PC-9 (cell line): ENCODE results near the gene ACSL3. TPM values are rescaled to one million over a fixed set of nuclear protein-coding genes. Genes with fewer than 3 reads are reported as not detected.

Experiments
- BruUV-seq: library from RNA; stranded (reverse); fragments of 400-500 nt; replicated peaks from 2 replicates; lab custom pipeline; 2021; lab: Mats Ljungman, UMichigan
- CTCF ChIA-PET: fragments of 300-600 bp; sonication (Branson Sonifier 250); formaldehyde crosslinking; loops from one replicate; lab custom pipeline; 2022; ENCODE audit warnings: antibody characterized with exemption; lab: Charles Lee
- POLR2A ChIA-PET: fragments of 300-600 bp; sonication (Branson Sonifier 250); formaldehyde crosslinking; loops from one replicate; lab custom pipeline; 2022; ENCODE audit warnings: antibody characterized with exemption; ENCODE audit not compliant: unreplicated experiment; lab: Charles Lee
- DNase-seq, 2 experiments: peaks; one replicate each; pipeline versions ENCODE4 v3.0.0 to v3.0.0-alpha.2; 2015 to 2022; ENCODE audit warnings: mixed read lengths in 1 of 2
- H2AFZ ChIP-seq: fragments of 200-600 bp; sonication (generic); 2 replicates; pipeline ENCODE4 v1.8.1; 2017; ENCODE audit warnings: antibody characterized with exemption
- H3F3A ChIP-seq: fragments of 200-600 bp; sonication (generic); 2 replicates; pipeline ENCODE4 v1.8.1; 2017; ENCODE audit warnings: antibody characterized with exemption, mild to moderate bottlenecking, low read depth; ENCODE audit not compliant: insufficient read depth
- H3K27ac ChIP-seq: fragments of 200-600 bp; sonication (generic); 2 replicates; pipeline ENCODE4 v1.6.1; 2016; ENCODE audit warnings: mixed run types
- H3K27me3 ChIP-seq: fragments of 200-600 bp; sonication (generic); 2 replicates; pipeline ENCODE4 v1.6.1; 2016; ENCODE audit warnings: low read depth, mixed run types; ENCODE audit not compliant: insufficient read depth
- H3K36me3 ChIP-seq: fragments of 200-600 bp; sonication (generic); 2 replicates; pipeline ENCODE4 v1.6.1; 2016; ENCODE audit warnings: low read depth, mixed run types
- H3K4me1 ChIP-seq: fragments of 200-600 bp; sonication (generic); replicated peaks from 2 replicates; pipeline ENCODE4 v1.6.1; 2016; ENCODE audit warnings: mixed run types; ENCODE audit not compliant: insufficient read depth
- H3K4me2 ChIP-seq: fragments of 200-600 bp; sonication (generic); 2 replicates; pipeline ENCODE4 v1.6.1; 2017; ENCODE audit warnings: mixed run types
- H3K4me3 ChIP-seq: fragments of 200-600 bp; sonication (generic); 2 replicates; pipeline ENCODE4 v1.6.1; 2016; ENCODE audit warnings: mixed run types
- H3K79me2 ChIP-seq: fragments of 200-600 bp; sonication (generic); 2 replicates; pipeline ENCODE4 v1.6.1; 2017; ENCODE audit warnings: low read depth, mixed run types
- H3K9me2 ChIP-seq: fragments of 200-600 bp; sonication (generic); 2 replicates; pipeline ENCODE4 v1.8.1; 2017; ENCODE audit warnings: mild to moderate bottlenecking; ENCODE audit not compliant: insufficient read depth
- H3K9me3 ChIP-seq: fragments of 200-600 bp; sonication (generic); 2 replicates; pipeline ENCODE4 v1.8.1; 2016; ENCODE audit warnings: low read depth; ENCODE audit not compliant: insufficient read depth
- H4K20me1 ChIP-seq: fragments of 200-600 bp; sonication (generic); 2 replicates; pipeline ENCODE4 v1.8.1; 2017; ENCODE audit not compliant: insufficient read depth
- EZH2 ChIP-seq: fragments of 200-600 bp; sonication (generic); IDR thresholded peaks from 2 replicates; pipeline ENCODE4 v1.8.0; 2017; ENCODE audit warnings: antibody characterized with exemption, low read depth
- intact Hi-C: fragments of 100-400 bp; cut with micrococcal nuclease; formaldehyde crosslinking; loops from one replicate; pipeline ENCODE4 v1.10.0; 2022; ENCODE audit not compliant: unreplicated experiment
- total RNA-seq: library from RNA; stranded (reverse); gene quantifications from 2 replicates; pipeline ENCODE4 v1.2.3, GENCODE V29; 2021
- TF ChIP-seq, protein P1 (sequence below): fragments of 200-600 bp; sonication (generic); conservative IDR thresholded peaks from 2 replicates; pipeline ENCODE4 v1.6.1; 2017; ENCODE audit warnings: mixed run types, antibody characterized with exemption, mild to moderate bottlenecking, moderate library complexity

Gene ACSL3
- total RNA-seq, 1 experiment from 2014 or later, result 446 TPM

DNA sequence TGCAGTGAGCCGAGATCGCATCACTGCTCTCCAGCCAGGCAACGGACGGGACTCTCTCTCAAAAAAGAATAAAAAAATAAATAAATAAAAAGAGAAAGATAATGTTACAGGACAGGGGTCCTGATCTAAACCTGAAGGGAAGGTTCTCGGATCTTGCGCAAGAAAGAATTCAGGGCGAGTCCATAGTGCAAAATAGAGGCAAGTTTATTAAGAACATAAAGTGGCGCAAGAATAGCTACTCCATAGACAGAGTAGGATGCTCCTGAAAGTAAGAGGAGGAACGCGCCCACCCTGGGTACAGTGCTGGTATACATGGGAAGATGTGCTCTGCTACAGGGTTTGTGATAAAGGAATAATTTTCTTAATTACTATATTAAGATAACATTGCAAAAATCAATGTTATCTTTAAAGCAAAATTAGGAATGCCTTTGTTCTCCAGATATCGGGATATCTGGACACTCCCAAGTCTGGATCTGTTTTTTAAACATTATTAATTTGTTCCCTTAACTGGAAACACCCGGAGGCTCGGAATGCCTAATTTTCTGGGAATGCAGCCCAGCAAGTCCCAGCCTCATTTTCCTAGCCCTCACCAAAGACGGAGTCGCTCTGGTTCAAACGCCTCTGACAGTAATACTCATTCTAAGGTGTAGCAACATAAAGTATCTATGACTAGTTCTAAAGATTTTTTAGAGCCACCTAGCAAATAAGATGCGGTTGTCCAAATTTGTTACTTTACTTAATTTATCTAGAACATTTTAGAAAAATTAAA lies 38.8 kb downstream of the ACSL3 start:
- ChIA-PET POLR2A (interaction anchor here (0.6 to 0.7 kb wide), 2 partner anchors 320 to 938 kb away, joined by 3 to 6 read pairs; no protein-coding TSS in a partner anchor), CTCF (interaction anchor here (1.8 kb wide), 1 partner anchor 190 kb away, joined by 4 read pairs; no protein-coding TSS in a partner anchor)
- BruUV-seq, result no TSS peak
- Histone ChIP-seq H3K9me2 (no peaks in the 10 kb centered on the region), H3K36me3 (peaks cover 42% of the 10 kb centered on the region), H3F3A (peaks cover 66% of the 10 kb centered on the region), H3K4me1 (peaks cover 25% of the 10 kb centered on the region), H3K4me3 (no peak overlapping the region), H3K79me2 (peaks cover 73% of the 10 kb centered on the region), H2AFZ (no peak overlapping the region), H3K4me2 (peak overlapping the region; percentile 4; the same call in 1 of the 2 replicates), H4K20me1 (peaks cover 70% of the 10 kb centered on the region), H3K9me3 (no peaks in the 10 kb centered on the region), H3K27ac (peak overlapping the region; percentile 24), H3K27me3 (no peaks in the 10 kb centered on the region)
- no peak for DNase-seq
- intact Hi-C loops, result no loop called here
- no peak for TF ChIP-seq EZH2
- TF ChIP-seq, protein P1, sequence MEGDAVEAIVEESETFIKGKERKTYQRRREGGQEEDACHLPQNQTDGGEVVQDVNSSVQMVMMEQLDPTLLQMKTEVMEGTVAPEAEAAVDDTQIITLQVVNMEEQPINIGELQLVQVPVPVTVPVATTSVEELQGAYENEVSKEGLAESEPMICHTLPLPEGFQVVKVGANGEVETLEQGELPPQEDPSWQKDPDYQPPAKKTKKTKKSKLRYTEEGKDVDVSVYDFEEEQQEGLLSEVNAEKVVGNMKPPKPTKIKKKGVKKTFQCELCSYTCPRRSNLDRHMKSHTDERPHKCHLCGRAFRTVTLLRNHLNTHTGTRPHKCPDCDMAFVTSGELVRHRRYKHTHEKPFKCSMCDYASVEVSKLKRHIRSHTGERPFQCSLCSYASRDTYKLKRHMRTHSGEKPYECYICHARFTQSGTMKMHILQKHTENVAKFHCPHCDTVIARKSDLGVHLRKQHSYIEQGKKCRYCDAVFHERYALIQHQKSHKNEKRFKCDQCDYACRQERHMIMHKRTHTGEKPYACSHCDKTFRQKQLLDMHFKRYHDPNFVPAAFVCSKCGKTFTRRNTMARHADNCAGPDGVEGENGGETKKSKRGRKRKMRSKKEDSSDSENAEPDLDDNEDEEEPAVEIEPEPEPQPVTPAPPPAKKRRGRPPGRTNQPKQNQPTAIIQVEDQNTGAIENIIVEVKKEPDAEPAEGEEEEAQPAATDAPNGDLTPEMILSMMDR, result no peak

DNA sequence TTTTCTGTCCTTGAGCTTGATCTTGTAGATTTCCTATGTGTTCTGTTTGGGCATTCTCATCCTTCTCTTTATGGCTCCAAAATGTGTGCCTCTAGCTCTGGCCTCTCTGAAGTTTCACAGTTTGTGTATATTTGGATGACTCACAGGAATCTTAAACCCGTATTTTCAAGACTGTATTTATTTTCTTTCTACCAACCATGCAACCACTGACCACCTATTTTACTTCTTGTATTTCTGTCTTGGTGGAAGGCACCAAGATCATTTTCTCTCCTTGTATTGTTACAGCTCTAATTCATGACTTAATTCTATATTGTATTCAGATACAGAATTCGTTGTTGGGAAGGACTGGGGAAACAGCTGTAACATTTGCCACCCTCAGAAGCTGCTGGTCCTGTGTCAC lies 39.5 kb downstream of the ACSL3 start:
- peaks cover 29% of the 10 kb centered on the region for H3K4me1 ChIP-seq
- intact Hi-C loops, result no loop called here
- no peak overlapping the region; the same call in 1 of the 2 replicates for H3K4me2 ChIP-seq
- no TSS peak for BruUV-seq
- peaks cover 74% of the 10 kb centered on the region for H3K79me2 ChIP-seq
- H2AFZ ChIP-seq, result no peak overlapping the region
- H3F3A ChIP-seq, result peaks cover 73% of the 10 kb centered on the region
- H3K27ac ChIP-seq, result peak overlapping the region; percentile 24
- ChIA-PET POLR2A (interaction anchor here (0.7 kb wide), 1 partner anchor 937 kb away, joined by 6 read pairs; no protein-coding TSS in a partner anchor), CTCF (interaction anchor here (0.5 to 1.8 kb wide), 2 partner anchors 56 to 191 kb away, joined by 3 to 4 read pairs; no protein-coding TSS in a partner anchor)
- no peaks in the 10 kb centered on the region for H3K27me3 ChIP-seq
- peaks cover 46% of the 10 kb centered on the region for H3K36me3 ChIP-seq
- TF ChIP-seq EZH2, result no peak
- TF ChIP-seq, protein P1, result no peak
- H3K4me3 ChIP-seq, result no peak overlapping the region
- DNase-seq, result peak in 1 of 2 experiments; percentile 50
- peaks cover 71% of the 10 kb centered on the region for H4K20me1 ChIP-seq
- H3K9me3 ChIP-seq, result no peaks in the 10 kb centered on the region
- H3K9me2 ChIP-seq, result no peaks in the 10 kb centered on the region

DNA sequence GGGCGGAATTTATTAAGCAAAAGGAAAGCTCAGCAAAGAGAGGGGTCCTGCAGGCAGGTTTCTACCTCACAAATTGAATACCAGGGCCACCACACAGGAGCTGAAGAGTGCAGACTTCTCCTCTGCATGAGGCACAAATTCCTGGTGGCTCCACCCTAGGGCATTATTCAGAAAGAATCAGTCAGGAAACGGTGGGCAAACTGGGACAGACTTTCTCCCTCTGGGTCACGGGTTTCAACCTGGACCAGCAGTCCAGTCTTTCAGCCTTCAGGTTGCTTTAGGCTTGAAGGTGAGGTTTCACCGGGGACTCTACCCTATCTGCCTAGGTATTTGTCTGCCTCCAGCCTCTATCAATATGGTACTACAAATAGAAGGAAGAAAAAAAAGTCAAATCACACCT lies 41.8 kb downstream of the ACSL3 start:
- H3K36me3 ChIP-seq, result peaks cover 62% of the 10 kb centered on the region
- CTCF ChIA-PET, result interaction anchor here (0.6 to 2.5 kb wide), 8 partner anchors 32 to 212 kb away, joined by 3 to 21 read pairs (median 4); no protein-coding TSS in a partner anchor

More for the DNA sequence above, 41.8 kb downstream of the ACSL3 start:
- Histone ChIP-seq H3K4me3 (no peak overlapping the region), H3K27me3 (no peaks in the 10 kb centered on the region), H3K79me2 (peaks cover 97% of the 10 kb centered on the region), H3K9me2 (no peaks in the 10 kb centered on the region), H3K27ac (no peak overlapping the region), H3K4me1 (peaks cover 29% of the 10 kb centered on the region), H2AFZ (no peak overlapping the region), H3F3A (peaks cover 91% of the 10 kb centered on the region), H4K20me1 (peaks cover 94% of the 10 kb centered on the region), H3K9me3 (no peaks in the 10 kb centered on the region), H3K4me2 (no peak overlapping the region)
- intact Hi-C loops, result loop anchor here (1.0 to 2.0 kb wide), 7 partner anchors 38 to 212 kb away; no protein-coding TSS in a partner anchor
- DNase-seq, result no peak
- BruUV-seq, result no TSS peak
- TF ChIP-seq EZH2, result no peak
- TF ChIP-seq, protein P1, result no peak
- POLR2A ChIA-PET, result interaction anchor here (0.7 kb wide), 1 partner anchor 199 kb away, joined by 6 read pairs; no protein-coding TSS in a partner anchor
